GM12874 (cell line): Measurements from ENCODE around the gene TSPAN16.

Source experiments
- CTCF ChIP-seq: IDR thresholded peaks from 2 replicates; pipeline ENCODE4 v1.5.1; 2011; ENCODE audit warnings: low read depth, mild to moderate bottlenecking, control low read depth, low read length, moderate library complexity; ENCODE audit not compliant: insufficient read depth

The TSPAN16 gene

GRCh38 chr19:11345122-11345803 lies 49.3 kb downstream of the TSPAN16 start:
- TF ChIP-seq CTCF = no peak

GRCh38 chr19:11346104-11346940 lies 50.4 kb downstream of the TSPAN16 start, which contains the start of the genes CCDC159 and TMEM205:
TSS of gene CCDC159 (plus strand) at chr19:11346519. CDS start at chr19:11346607, 88 bp downstream.
TSS of gene TMEM205 (minus strand) at chr19:11346268. CDS start at chr19:11345619, 649 bp downstream.
- peak; percentile 15; the same call in 1 of the 2 replicates for TF ChIP-seq CTCF

- no peak for TF ChIP-seq CTCF
These were observed 51.6 kb downstream of the TSPAN16 start for GRCh38 chr19:11347546-11348039.

GRCh38 chr19:11349171-11349570 lies 53.2 kb downstream of the TSPAN16 start:
- TF ChIP-seq CTCF = no peak

GRCh38 chr19:11355160-11356073 lies 59.5 kb downstream of the TSPAN16 start, which contains the start of gene PLPPR2:
TSS of gene PLPPR2 (plus strand) at chr19:11355432. CDS start at chr19:11357674, 2,242 bp downstream.
- TF ChIP-seq CTCF = no peak

- TF ChIP-seq CTCF = no peak
These were observed 60.1 kb downstream of the TSPAN16 start for GRCh38 chr19:11356074-11356397.
